ENCODE results near the gene CMYA5.
A peak's percentile ranks its signal among the peaks of the same experiment; 100 is the strongest.
"Not testable (repeated sequence)": the region's sequence is repeated elsewhere in the genome, so short reads cannot be mapped to it uniquely, and the experiment has no call there.

Gene CMYA5

DNA sequence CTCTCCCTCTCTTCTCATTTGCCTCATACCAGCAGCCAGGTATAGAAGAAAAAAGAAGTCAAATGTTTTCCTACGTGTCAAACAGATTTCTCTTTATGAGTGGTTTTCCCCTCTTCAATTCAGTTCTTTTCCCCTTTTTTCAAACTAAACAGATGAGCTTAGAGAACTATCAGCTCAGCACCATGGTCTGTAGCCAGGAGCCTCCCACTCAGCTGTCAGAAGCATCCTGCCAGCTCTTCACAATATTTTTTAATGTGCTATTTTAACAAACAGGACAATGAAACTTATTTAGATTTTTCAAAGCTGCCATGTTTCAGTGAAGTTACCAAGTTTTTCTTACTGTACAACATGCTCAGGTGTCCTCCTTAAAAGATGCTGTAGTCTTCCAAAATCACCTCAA lies 63.5 kb downstream of the CMYA5 start:
- DNase-seq, result no peak

DNA sequence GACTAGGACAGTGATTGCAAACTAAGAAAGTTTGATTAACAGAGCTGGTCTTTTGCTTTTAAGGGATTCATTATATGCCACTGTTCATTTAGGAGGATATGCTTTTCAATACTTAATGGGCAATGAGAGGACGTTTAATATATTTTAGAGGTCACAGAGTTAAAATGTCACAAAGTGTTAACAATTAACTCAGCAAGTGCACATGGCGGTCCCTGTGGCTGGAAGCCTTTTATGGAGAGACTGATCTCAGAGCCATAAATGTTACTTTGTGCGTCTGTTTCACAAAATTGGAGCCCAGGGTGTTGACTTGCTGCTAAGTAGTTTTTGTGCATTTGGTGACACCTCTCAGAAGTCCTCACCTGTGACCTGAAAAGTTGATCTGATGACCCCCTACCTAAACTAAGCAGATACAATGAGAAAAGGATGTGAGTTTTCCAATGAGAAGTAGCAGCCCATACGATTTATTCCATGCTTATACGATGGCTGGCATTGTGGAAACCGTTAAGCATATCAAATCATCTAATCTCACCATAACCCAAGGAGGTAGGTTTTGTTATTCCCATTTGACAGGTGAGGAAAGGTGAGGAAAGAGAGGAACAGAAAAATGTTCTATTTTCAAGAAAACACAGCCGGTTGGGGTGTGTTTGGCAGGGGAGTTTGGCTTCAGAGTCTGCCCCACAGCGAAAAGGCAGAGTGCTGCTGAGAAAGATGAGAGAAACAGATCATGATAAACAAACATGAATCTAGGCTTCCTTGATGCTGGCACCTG lies 64.4 kb downstream of the CMYA5 start:
- DNase-seq, result no peak

DNA sequence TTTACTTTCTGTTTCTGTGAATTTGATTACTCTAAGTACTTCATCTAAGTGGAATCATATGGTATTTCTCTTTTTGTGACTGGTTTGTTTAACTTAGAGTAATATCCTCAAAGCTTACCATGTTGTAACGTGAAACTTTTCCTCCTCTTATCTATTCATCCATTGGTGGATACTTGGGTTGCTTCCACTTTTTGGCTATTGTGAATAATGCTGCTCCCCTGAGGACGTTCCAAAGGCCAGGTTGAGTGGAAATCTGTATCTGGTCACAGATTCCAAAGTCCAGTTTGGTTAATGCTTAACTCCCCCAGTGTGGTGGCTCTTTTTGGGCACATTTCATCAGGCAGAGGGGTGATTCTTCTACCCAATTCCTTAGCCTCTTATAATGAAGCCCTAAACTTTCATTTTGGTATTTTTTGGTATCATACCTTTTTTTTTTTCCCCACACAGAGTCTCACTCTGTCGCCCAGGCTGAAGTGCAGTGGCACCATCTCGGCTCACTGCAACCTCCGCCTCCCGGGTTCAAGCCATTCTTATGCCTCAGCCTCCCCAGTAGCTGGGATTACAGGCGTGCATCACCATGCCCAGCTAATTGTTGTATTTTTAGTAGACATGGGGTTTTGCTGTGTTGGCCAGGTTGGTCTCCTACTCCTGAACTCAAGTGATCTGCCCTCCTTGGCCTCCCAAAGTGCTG lies 65.4 kb downstream of the CMYA5 start:
- no peak for DNase-seq

DNA sequence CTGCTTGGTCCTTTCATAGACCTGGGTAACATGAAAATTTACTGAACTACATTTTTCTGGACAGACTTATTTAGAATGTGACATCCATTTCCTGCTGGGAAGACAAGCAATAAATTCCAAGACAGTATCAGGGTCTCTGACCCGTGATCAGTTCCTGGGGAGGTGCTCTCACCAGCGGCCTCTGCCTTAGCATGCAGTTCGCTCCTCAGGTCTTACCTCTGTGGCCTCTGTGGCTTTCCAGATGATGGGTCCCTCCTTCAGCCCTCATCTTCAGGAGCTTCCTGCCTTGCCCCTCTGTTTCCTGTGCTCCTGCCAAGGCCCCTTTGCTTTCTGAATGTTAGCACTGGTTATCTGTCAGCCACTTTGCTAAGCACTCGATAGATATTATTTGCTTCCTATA lies 66.4 kb downstream of the CMYA5 start:
- no peak for DNase-seq

DNA sequence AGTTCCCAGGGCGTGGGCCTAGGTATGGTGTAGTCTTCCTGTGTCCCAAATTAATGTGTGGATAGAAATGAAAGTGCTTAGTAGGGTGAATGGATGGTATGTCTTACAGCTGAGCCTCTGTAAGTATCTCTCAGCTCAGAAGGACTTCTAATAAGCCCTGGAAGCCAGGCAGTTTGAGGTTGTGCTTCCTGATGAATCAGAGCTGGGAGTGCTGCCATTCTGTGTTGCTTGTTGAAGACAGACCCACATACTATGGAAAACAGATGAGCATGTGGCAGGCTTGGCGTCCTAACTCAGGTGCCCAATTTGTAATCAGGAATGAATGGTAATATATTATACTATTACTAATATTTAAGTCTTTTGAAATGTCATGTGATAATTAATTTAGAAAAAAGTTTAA lies 69.8 kb downstream of the CMYA5 start:
- DNase-seq, result no peak

DNA sequence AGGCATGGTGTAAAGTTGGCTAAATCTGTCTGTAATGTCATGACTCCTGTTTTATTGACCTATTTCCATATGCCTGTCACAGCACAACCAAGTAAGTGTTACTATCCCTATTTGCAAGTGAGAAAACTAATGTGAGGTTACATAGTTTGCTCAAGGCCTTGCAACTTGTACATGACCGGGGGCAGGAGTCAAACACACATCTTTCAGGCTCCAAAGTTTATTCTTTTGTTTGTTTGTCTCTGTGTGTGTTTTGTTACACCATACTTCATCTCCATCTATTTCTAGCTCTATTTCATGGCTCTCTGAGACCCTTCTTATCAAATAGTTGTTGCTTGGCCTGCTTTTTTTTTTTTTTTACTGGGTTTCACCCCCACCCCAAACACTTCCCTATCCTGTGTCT lies 70.2 kb downstream of the CMYA5 start:
- DNase-seq, result no peak

DNA sequence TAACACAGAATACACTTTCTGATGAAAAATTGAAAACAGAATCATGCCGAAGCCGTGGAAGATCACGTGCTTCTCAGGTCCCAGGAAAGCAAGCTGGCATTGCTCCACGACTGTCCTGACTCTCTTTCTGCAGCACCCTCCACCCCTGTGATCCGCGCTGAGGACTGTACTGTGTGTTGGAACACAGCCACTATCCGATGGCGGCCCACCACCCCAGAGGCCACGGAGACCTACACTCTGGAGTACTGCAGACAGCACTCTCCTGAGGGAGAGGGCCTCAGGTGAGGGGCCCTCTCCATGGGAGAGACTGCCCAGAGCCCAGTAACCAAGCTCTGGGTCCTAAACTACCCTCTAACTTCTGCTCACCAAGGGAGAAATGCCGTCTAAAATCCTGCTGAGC lies 73.3 kb downstream of the CMYA5 start:
- no peak for DNase-seq

DNA sequence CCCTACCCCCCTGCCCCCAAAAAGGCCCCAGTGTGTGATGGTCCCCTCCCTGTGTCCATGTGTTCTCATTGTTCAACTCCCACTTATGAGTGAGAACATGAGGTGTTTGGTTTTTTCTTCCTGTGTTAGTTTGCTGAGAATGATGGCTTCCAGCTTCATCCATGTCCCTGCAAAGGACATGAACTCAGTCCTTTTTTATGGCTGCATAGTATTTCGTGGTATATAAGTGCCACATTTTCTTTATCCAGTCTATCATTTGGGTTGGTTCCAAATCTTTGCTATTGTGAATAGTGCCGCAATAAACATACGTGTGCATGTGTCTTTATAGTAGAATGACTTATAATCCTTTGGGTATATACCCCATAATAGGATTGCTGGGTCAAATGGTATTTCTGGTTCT lies 74.5 kb downstream of the CMYA5 start:
- not testable (repeated sequence) for DNase-seq

DNA sequence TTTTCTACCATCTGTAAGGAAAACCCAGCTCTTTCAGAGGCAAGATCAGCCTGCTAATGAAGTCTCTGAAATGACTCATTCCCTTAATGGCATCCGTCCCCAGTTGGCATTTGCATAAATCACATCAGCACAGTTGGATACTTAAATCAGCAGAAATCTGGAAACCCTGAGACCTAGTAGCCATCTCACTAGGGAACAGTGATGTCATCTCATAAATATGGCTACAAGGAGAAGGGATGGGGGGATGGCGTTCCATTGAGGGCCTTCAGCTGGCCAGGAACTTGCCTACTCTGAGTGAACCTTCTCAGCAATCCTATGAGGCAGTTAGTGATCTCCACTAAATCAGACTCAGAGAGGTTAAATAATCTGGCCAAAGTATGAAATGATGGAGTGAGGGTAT lies 81.8 kb downstream of the CMYA5 start:
- peak; percentile 38 for DNase-seq

DNA sequence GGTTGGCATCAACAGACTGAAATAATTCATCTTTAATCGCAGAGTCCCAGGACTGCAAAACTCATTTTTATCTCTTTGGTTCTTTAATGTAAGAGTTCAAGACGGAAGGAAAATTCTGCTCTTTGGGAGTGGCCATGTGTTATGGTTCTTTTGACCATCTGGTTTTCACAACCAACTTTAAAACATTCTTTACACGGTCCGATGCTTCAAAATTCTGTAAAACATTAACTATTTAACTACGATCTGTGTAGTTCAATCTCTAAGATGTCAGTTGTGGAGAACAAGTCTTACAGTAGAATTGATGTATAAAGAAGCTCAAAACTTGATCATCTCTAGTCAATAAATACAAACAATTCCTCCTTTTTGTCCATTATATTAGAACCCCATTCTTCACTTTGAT lies 83.0 kb downstream of the CMYA5 start:
- DNase-seq, result no peak

DNA sequence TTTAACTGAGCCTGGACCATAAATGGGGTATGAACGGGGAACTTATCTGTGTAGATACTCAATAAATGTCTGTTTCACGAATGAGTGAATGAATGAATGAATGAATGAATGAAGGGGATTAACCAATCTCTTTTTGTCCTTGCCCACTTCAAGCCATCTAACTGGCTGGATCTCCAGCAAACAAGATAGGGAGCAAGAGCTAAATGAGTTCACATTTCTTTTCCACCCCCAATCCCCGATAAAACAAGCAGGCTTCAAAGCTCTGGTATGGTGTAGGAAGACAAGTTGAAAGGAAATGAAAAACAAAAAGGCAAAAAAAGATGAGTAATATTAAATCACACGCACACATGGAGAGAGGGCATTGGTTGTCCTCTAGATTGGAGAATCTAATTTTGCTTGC lies 84.0 kb downstream of the CMYA5 start:
- no peak for DNase-seq

DNA sequence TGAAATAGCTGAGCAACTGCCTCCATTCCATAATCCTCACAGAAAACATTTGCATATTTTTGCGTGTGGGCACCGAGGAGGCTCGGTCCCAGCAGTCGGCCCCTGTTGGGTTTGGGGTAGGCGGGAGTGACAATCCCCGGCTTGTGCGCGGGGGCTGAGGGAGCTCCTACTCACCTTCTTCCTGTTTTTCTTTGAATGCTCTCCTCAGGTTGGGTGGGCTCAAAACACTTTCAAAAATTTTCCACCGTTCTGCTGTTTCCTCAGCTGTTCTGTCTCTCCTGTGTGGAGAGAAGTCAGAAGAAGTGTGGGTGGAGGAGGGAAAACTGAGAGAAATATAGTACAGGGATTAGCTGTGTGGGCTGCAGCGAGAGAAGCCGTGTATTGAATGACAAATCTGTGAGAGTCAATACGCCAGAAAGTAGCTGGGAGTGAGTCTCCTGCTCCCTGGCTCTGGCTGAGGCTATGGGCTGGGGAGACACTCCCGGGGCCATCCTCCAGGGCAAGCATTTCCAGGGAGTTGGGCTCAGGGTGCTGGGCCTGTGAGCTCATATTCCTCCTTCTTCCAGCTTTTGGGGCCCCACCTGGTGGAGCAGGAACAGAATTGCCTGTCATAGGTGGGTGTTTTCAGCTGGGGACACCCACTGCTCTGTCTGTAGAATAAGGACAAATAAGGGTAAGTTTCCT lies 84.7 kb downstream of the CMYA5 start:
- no peak for DNase-seq

DNA sequence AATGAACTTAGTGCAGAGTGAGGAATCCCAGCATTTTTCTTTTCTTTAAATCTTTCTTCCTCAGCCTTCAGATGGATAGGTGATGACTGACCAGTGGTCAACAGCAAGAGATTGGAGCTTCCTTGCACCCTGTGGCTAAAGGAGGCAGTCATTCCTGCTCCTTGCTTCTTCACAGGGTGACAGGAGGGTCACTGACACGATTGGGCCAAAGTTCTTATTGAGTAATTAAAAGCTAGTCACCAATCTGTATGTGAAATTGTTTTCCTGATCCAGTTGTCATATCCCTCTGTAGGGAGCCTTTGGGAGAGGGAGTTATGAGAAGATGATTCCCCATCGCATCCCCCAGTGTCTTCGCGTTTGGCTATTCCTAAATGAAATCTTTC lies 85.2 kb downstream of the CMYA5 start:
- no peak for DNase-seq

DNA sequence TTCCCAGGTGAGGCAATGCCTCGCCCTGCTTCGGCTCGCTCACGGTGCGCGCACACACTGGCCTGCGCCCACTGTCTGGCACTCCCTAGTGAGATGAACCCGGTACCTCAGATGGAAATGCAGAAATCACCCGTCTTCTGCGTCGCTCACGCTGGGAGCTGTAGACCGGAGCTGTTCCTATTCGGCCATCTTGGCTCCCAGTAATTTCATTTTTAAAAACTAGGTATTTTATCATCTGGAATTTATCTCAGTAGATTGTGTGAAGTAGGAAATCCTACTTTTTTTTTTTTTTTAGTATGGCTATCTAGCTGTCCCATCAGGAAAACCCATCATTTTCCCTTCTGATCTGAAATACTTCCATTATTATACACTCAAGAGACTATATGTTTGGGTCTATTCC lies 95.1 kb downstream of the CMYA5 start:
- not testable (repeated sequence) for DNase-seq

DNA sequence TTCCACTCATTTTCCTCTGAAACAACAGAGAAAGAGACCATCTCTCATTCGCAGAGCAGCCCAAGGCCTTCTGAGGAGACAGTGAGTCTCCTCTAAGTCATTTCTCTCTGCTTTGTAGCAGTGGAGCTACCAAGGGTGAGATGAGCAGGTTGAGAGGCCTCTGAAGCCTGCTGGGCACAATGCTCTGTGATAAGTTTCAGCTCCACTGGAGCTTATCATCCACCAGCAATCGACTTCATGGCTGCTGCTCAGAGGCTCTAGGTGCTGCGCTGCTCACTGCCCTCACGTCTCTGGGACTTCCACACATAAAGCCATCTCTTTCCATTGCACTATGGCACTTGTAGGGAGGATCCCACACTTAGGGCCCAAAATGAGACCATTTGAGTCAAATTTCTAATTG lies 96.3 kb downstream of the CMYA5 start:
- no peak for DNase-seq

DNA sequence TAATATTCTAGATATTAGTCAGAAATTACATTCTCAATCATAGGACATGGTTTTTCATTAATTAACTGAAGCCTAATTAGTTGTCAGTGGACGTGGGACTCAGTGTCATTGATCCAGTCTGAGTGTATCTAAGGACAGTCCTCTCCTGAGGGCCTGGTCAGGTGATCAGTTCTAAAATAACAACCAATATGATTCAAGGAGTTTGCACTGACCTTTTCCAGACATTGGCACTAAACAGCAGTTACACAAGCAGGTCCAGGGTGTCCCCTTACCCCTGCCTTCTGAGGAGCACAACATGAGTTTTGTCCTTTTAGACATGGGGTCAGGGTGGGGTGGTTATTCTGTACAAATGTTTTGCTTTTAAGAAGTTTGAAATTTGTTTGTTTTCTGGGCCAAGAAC lies 97.8 kb downstream of the CMYA5 start:
- no peak for DNase-seq

DNA sequence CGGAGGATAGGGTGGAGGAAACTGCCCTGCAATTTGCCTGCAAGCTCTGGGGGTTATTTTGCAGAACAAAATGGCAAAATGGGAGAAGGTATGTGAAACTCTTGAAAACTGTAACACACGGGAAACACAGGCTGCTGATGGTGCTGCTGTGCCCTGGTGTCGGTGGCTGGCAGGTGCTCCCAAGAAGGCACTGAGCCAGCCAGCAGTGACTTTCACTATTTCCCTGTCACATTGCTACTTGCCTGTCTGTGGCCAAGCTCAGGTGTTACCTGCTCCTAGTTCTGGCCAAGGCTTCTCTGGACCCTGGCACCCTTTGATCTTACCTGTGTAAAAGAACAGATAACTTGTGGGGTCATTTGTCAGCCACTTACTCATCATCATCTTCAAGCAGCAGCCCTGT lies 102.2 kb downstream of the CMYA5 start:
- DNase-seq, result no peak

DNA sequence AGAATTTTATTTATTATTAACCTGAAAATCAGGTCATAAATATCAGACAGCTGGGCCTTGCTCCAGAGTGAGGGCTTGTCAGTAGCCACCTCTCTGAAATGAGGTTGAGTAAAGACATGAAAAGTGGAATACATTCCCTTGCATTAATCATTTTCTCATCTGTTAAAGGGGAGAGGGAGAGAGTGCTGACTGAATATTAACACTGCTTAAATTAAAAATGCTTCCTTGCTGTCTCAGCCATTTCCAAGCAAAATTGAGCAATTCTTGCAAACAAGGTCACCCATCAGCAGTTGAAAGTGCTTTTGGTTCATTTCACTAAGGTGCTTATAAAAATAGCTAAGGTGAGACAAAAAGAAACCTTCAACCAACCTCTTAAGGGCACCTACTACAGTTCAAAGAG lies 102.8 kb downstream of the CMYA5 start:
- DNase-seq, result no peak

DNA sequence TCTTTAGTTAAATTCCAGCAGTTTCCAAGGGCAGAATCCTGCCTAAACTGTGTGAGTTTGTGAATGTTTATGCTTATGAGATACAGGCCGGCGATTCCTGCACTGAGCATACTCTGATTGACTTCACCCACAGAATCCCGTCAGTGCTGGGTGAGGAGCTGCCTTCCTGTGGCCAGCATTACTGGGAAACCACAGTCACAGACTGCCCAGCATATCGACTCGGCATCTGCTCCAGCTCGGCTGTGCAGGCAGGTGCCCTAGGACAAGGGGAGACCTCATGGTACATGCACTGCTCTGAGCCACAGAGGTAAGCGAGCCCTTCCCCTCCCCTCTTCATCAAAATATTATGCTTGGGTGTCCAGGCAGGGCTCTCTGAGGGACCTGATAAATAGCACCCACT lies 103.7 kb downstream of the CMYA5 start:
- DNase-seq, result no peak

DNA sequence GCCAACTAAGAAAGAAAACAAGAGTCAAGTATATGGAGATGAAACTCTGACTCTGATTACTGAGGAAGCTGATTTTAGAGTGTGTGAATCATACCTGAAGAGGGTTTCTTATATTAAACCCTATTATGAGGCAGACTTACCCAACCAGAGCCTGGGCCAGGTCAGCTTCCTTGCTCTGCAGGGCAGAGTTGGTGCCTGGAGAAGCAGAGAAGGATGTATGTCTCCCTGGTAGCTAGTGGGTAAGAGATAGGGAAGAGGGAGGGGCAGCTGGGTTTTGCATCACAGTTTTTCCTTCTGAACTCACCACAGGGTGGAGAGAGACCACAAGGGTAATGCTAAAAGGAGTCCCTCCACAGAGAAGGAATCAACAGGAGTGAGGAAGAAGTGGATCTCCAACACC lies 104.1 kb downstream of the CMYA5 start:
- DNase-seq, result no peak

DNA sequence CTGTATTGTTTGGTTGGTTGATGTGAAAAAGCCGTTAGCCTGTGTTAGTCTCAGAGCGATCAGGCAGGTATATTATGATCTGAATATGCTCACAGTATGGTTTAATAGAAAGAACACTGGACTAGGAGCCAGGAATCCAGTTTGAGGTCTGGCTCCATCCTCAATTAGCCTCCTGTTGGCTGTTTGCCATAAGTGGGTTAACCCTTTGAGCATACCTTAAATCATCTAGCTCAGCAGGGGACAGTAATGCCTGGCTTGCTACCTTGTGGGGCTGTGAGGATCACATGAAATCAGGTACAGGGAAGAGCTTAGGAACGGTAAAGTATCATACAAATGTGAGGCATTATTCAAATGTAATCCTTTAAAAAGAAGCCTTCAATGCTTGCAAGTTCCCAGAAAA lies 104.7 kb downstream of the CMYA5 start:
- no peak for DNase-seq

DNA sequence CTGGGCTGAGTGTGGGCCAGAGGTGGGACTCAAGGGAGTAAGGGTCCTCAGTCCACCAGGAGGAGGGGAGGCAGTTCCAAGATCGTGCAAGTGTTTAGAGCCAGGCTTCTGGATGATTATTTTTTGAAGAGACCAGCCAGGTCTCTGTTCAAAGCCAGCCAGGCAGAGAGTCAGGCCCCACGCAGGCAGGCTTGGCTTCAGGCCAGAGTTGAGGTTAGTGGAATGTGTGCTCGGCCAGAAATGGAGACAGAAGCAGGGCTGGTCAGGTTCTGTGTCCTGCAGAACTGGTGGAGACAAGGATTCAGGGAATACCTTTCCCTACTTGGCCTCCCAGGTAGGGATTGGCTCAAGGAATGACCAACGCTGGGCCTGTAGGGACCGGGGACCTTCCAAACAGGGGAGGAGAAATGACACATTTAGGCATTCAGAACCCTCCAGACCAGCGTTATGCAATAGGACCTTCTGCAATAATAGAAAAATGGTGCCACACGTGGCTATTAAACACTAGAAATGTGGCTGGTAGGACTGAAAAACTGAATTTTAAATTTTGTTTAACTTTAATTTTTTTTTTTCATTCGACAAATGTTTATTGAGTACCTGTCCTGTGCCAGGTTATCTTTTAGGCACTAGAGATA lies 106.2 kb downstream of the CMYA5 start:
- no peak for DNase-seq

DNA sequence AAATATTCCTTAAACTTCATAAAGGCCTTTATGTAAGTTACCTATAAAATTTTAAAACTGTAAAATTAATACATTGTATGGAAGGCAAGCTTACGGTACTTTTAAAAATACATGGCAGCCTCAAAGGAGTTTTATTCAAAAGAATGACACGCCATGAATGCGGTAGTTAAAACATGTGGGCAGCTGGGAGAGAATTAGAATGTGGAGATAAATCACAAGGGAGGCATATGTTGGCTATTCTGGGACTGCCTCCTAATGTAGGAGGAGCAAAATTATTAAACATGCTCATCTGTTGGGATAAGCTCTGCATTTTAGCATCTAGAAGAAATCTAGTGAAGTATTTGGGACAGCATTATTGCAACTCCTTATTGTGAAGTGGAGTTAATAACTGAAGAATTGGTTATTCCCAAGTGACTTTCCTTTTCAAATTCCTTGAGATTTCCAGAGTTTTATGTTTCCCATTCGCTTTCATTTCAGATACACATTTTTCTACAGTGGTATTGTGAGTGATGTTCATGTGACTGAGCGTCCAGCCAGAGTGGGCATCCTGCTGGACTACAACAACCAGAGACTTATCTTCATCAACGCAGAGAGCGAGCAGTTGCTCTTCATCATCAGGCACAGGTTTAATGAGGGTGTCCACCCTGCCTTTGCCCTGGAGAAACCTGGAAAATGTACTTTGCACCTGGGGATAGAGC lies 109.4 kb downstream of the CMYA5 start:
- DNase-seq, result no peak

Measured in NCI-H446 treated with DMSO at 0.1 percent for 48 hours (cell line).